ENCODE data around the gene BANF1.

- no peak for TF ChIP-seq GABPA (tag; conservative IDR thresholded peaks at IDR 0.05; ENCODE audit: low read depth)
- TF ChIP-seq POLR2AphosphoS2 (IDR thresholded peaks at IDR 0.05; ENCODE audit: low read length), result no peak
- no peak for TF ChIP-seq KDM1A (IDR thresholded peaks at IDR 0.05)
- TF ChIP-seq ARNT (IDR thresholded peaks at IDR 0.05), result no peak
These were observed 36.1 kb upstream of the BANF1 start for GRCh38 chr11:65965986-65966762.
